ENCODE data around the gene SLC35E2B.

SLC35E2B gene

DNA sequence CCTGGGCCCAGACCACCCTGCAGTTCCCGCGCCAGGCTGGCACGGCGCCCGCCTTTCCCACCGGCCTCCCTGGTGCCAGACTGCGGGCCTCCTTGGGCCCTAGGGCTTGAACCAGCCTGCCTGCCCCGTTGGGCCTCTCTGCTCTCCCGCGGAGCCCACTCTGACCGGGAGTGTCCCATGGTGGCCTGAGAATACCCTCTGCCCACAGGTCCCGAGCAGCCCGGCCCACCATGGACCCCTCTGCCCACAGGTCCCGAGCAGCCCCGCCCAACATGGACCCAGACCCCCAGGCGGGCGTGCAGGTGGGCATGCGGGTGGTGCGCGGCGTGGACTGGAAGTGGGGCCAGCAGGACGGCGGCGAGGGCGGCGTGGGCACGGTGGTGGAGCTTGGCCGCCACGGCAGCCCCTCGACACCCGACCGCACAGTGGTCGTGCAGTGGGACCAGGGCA, 69.4 kb downstream of the SLC35E2B start:
- DNase-seq = no peak

DNA sequence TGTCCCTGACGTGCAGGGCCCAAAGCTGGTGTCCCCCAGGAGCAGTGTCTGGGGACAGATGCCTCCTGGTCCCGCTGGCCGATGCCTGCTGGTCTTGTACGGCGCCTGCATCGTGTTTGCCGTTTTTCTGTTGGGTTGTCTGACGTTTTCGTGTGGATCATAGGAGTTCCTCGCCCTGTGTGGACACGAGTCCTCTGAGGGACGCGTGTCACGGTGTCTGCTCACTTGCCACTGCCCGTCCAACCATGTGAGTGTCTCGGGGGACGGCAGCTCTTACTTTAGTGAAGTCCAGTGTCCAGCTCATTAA, 69.9 kb downstream of the SLC35E2B start:
- DNase-seq = no peak

DNA sequence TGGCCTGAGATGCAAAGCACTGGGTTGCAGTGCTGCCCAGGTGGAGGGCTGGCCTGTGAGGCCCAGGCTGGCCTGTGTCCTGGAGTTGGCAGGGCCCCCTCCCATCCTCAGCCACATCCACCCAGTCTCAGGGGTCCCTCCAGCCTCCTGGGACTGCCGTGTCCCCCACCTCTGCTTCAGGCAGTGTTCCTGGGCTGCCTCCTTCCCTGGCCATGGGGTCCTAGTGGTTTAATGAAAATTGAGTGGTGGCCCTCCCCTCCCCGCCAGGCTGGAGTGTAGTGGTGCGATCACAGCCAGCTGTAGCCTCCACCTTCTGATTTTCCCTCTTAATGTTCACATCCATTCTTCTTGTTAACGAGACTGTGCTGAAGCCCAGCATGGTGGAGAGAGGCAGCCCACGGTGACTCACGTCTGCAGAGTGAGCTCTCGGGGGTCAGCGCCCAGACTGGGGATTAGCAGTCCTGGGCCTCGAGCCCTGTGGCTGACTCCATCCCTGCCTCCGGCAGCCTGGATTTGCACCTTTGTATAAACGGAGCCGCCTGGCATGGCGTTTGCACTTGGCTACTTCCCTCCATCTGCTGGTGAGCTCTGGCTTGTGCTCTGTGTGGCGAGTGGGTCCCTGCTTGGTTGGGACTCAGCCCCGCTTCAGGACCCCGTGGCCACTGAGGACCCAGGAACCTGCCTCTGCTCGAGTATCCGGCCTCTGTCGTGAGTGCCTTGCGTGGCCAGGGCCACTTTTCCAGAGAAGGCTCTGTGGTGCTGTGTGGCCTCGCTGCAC, 70.4 kb downstream of the SLC35E2B start:
- no peak for DNase-seq

DNA sequence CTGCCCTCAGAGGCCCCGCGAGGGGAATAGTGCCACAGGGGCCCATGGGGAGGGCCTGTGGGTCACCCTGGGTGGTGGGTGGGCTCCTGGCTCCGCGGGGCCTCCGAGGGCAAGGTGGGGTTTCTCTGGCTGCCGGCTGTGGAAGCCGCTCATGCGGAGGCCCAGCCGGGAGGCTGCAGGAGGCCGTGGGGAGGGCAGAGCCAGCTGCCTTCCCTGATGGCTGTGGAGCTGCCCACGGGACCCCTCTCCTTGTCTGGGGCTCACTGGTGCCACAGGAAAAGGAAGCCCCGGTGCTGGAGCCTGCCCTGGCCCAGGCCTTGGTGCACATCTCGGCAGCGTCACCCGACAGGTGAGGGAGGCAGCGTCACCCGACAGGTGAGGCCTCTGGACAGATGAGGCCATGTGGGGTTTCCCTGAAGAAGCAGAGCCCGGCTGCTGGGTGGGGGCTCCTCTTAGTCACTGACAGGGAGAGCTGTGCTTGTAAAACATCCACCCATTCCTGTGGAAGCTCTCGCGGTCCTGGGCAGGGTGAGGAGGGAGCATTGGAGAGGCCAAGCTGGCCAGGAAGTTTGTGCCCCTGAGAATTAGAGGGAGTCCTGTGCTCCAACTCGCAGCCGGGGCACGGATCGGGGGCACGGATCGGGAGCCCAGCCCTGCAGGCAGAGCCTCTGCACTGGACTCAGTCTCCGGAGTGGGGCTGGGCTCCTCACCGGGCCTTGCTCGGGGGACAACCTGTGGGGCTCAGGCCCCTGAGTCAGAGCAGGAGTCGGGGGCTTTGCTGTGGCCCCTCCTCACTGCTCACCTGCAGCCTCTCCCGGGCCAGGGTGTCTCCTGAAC, 71.2 kb downstream of the SLC35E2B start:
- no peak for DNase-seq

DNA sequence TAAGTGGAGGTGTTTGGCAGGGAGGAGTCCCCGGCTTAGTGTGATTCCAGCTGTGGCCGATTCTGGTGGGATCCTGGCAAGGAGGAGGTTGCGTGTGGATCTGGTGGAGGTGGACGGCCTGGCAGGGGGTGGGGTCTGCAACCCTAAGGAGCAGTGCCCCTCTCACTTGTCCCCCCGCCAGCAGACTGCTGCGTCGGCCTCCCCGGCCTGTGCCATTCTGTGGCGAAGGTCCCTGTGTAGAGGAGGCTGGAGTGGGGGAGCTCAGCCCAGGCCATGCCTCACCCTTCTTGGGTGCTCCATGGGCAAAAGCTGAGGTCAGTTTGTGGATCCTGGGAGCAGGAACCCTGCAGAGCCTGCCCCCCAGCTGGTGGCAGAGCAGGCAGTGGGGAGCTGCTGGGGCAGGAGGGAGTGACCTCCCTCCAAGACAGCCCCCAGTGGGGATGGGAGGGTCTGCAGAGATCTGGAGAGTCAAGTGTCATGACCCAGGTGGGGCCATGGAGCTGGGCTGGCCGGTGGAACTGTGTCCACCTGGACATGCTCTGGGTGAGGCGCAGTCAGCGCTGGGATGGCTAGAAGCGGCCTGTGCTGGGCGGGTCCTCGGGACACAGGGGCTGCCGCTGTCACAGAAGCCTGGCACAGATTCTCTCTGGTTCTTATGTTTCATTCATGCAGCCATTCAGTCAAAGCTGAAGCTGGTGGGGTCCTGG, 72.0 kb downstream of the SLC35E2B start:
- no peak for DNase-seq

DNA sequence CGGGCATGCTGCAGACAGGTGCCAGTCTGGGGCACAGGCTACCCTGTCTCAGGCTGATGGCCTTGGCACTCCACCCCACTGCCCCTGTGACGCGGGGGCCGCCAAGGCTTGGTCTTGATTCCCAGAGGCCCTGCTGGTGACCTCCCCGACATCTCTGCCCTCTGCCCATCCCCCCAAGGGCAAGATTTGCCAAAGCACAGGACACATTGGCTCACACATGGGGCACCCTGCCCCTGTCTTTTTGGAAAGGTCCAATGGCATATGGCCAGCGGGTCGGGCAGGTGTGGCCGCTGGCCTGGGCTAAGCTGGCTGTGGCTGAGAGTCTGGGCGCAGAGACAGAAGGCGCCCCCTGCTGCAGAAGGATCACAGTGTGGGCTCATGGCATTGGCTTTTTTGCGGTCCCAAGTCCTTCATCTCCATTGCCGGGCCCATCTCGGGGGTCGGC, 72.7 kb downstream of the SLC35E2B start:
- DNase-seq = no peak

DNA sequence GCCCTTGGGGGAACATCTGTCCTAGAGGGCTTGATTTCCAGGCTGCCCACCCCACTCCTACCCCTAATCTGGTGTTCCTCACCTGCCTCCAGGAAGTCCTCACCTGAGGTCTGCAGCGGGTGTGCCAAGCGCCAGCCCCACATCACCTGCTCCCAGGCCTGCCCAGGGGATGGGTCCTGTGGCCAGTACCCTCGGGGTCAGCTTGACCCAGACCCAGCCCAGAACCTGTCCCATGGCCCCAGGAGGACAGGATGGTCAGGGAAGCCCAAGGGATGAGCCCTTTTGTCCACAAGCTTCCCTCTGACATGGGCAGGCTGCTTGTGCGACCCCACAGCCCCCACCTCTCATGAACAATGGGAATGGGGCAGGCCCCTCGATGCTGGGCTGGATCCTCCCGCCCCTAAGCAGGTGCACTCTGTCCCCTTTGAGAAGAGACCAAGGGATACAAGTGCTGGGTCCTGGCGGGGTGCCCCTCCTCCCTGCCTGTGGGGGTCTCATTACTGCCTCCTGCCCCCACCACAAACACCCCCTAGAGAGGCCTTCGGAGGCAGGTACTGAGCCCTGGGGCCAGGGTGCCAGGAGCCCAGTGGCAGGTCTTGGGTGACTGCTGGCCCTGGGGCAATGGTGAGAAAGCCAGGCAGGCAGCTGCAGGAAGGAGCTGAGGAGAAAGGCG, 74.1 kb downstream of the SLC35E2B start:
- no peak for DNase-seq

DNA sequence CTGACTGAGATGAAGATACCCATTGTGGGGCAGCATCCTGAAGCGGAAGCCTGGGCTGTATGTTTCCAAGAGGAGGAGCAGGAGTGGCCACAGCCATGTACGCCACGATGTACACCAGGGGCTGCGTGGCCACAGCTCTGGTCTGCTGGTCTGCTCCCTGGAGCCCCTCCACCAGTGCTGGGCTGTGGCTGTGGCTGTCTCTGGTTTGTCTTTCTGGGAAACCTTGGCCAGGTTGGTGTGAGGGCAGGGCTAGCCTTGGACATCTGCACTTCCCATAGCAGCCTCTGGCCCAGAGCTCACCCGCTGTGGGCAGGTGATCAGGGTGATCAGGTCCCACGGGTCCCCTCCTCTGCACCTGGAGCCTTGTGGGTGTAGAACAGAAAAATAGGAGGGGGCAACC, 74.7 kb downstream of the SLC35E2B start:
- no peak for DNase-seq

DNA sequence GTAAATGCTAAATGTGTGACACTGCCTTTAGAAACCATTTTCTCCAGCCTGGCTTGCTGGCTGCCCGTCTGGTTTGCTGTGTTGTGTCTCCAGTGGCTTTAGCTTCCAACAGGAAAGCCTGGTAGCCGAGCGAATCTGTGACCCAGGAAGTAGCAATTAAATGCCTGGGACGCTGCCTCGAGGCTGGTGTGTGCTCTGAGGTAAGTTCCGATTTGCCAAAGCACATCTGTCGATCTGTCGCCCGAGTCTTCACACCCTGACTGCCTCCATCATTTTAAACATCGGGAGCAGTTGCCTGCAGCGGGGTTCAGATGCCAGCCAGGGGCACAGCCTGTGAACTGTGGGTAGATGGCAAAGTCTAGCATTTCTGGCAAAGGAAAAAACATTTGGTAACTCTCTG, 75.1 kb downstream of the SLC35E2B start:
- no peak for DNase-seq

DNA sequence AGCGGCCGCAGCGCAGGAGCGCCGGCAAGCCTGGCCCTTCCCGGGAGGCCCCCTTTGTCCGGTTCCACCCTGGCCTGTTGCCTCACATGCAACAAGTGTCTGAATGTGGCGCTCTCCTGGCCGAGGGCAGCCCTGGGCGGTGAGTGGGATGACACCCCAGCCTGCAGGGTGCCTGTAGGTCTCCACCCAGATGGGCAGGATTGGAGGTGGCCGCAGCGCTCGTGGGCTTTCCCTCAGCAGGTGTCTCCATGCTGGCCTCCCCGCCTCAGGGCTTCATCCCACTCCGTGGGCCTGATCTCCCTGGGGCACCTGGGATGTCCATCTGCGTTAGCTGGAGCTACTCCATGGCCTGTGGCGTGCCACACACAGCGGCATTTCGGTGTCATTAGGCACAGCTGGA, 75.8 kb downstream of the SLC35E2B start:
- no peak for DNase-seq

DNA sequence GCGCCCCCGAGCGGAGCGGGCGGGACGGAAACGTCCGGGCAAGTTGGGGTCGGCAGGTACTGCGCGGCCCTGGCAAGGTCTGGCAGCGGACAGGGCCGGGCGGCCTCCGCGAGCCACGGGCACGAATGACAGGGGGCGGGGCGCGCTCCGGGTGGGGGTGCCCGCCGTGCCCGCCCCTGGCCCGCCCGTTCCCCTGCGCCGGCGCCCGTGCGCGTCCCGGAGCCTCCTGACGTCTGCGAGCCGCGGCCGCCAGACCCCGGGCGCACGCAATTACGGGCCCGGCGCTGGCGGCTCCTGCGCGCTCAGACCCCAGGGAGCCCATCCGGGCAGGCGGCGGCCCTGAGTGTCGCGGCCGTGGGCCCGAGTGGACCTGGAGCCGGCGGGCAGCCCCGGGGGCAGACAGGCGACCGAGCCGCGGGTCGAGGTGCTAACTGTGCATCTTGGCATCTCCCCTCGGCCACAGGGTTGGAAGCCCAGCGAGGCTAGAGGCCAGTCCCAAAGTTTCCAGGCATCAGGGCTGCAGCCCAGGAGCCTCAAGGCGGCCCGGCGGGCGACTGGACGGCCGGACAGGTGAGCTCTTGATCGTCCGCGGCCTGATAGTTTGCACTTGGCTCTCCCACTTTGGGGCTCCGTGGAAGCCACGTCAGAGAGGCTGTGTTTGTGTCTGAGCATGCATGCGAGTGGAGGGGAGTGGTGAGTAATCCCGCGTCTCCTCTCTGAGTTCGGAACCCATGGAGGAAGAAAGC, 76.4 kb downstream of the SLC35E2B start:
- DNase-seq = peak in 4 of 6 experiments; percentile 33 to 71 (median 52)

DNA sequence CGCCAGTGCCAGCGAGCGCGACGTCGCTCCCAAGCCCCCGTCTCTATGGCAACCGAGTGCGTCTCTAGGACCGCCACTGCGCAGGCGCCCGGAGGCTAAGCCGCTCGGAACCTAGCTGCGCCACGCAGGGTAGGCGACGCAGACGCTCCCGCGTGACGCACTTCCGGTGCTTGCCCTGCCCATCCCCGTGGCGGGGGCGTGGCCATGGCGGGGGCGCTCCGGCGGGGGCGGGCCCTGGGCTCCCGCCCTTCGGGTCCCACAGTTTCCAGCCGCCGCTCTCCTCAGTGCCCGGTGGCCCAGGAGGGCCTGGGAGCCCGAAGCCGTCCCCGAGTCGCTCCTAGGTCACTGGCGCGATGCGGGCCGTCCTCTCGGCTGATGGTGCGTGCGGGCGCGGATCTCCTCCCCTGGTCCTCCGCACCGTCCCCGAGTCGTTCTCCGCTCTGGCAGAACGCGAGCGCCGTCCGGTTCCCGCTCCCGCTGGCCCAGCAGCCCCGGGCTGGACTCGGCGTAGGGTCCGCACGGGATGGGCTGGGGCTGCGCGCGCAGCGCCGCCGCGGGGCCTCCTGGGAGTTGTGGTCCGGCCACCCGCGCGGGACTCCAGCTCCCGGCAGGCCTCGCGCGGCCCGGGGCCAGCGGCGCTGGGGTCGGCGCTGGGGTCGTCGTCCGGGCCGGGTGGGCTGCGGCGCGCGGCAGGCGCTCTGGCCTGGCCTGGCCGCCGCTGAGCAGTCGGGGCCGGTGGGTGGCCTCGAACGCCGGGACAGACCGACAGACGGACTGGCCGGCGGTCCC, 77.1 kb downstream of the SLC35E2B start, which contains the start of gene MIB2:
Gene MIB2 (plus strand): TSS at position 245 of the 789 bp plus-strand sequence. CDS start 7,953 bp downstream, outside the sequence.
- peak; percentile 95 to 99 (median 98) for DNase-seq

DNA sequence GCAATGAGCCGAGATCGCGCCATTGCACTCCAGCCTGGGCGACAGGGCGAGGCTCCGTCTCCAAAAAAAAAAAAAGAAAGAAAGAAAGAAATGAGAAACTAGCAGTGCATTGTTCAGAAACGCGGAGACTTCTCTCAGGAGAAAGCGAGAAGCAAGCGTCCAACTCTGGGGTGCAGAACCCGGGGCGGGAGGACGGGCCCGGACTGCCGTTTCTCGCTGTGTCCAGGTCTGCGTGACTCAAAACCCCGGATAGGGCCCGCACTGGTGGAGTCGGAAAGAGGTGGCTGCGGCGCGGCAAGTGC, 77.7 kb downstream of the SLC35E2B start:
- DNase-seq = no peak

DNA sequence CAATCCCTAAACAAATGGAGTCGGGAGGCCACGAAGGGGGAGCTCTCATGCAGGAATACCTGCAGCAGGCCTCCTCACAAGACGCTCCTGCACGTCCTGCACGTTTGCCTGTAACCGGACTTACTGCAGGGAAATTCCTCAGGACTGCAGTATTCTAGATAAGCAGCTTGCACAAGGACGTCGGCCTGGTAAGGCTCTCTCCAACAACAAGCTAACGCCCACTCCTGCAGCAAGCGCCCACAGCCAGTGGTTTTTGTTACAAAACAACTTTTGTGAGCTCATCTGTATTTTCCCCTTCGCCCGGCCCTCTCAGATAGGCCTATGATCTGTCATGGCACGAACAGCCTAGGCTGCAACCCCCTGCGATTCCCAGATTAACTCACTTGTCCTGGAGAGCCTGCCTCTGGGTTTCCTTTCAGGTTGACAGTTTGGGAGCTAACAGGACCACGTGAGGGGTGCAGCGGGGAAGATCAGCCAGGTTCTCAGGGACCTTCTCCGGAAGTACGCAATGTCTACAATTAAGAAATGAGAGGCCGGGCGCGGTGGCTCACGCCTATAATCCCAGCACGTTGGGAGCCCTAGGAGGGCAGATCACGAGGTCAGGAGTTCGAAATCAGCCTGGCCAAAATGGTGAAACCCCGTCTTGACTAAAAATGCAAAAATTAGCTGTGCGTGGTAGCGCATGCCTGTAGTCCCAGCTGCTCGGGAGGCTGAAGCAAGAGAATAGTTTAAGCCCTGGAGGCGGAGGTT, 78.2 kb downstream of the SLC35E2B start:
- DNase-seq = peak; percentile 54 to 73 (median 64)

DNA sequence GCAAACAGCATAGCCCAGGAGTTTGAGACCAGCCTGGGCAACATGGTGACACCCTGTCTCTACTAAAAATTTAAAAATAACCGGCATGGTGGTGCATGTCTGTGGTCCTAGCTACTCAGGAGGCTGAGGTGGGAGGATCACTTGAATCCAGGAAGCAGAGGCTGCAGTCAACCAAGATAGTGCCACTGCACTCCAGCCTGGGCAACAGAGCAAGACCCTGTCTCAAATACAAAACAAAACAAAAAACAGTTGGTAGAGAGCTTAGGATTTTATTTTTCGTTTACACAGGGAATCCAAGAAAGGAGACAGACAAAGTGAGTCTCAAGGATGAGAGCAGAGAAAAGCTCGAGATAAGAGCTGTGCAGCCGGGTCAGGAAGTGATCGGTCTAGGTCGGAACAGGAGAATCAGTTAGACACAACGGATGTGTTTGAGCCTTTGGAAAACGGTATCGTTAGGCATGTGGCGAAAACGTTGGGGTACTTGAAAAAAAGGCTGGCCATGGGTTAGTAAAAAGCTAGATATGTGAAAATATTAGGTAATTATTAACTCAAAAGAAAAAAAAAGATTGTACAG, 79.0 kb downstream of the SLC35E2B start:
- DNase-seq = no peak

DNA sequence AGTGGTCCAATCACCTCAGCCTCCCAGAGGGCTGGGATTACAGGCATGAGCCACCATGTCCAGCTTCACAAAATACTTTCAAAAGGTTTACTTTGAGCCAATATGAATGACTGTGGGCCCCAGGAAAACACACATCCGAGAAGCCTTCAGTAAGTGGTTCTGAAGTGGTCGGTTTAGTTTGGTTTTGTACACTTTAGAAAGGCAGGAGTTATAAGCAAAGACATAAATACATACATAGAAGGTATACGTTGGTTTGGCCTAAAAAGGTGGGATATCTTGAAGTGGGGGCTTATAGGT, 80.5 kb downstream of the SLC35E2B start:
- DNase-seq = no peak

DNA sequence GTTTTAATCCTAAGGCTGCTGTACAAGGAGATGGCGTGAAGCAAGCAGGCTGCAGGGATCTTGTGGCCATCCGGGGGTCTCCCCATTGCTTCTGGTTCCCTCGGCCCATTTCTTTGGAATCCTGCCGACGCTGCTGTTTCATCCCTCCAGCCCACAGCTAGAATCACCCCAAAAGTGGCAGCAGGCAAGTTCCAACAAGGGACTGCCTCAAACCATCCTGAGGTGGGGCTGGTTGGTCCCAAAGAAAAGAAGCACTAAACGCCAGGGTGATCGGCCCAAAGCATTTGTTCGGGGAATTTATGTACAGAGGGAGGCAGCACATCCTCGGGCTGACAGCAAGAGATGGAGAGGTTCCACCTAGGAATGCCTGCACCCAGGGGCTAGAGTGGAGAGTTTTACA, 81.8 kb downstream of the SLC35E2B start:
- no peak for DNase-seq

DNA sequence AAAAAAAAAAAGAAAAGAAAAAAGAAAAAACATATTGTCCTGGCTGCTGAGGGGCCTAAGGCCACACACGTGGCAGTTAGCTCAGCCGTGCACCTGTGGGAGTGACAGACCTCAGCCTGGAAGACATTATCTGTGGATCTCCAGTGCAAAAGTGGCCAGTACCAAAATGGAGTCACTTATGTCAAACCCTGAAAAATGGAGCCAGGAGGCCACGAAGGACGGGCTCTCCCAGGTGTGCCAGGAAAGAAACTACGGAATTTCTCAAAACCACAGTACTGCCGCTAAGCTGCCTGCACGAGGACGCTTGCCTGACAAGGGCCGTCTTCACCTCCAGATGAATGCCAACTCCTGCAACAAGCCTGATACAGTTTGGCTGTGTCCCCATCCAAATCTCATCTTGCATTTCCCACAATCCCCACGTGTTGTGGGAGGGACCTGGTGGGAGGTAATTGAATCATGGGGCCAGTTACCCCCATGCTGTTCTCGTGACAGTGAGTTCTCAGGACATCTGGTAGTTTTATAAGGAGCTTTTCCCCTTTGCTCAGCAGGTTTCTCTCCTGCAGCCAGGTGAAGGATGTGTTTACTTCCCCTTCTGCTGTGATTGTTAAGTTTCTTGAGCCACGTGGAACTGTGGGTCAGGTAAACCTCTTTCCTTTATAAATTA, 82.6 kb downstream of the SLC35E2B start:
- DNase-seq = no peak

Measured in stimulated activated naive CD4-positive, alpha-beta T cell (primary cell).